ENCODE results near the gene OR2A25. TPM values are rescaled to one million over a fixed set of nuclear protein-coding genes. Genes with fewer than 3 reads are reported as not detected.

Gene OR2A25
- total and polyA plus RNA-seq, 10 donors: not detected

DNA sequence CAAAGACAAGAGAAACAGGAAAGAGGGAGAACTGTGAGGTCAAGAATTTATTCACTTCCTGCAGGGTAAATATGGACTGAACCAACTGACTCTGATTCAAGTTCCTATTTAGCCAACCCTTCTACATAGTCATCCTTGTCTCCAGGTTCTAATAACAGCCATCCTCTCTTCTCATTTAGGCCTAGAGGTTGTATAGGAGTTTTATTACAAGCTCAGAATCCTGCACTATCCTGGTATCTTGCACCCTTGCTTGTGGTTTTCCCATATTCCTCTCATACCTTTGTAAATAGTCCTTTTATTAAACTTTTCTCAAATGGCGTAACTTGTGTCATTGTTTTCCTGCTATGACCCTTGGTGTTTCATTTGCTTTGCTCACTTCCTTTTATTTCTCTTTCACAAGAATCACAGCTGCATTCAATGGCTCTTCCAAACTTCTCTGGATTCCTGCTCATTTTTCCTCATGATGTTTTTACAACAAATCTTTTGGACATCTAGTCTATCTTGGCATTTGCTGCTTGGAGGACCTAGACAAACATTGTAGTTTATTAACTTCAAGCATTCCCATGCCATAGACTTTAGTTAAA, 33.2 kb upstream of the OR2A25 start:
- no peak overlapping the region for H3K4me3 ChIP-seq
- TF ChIP-seq, protein P1, sequence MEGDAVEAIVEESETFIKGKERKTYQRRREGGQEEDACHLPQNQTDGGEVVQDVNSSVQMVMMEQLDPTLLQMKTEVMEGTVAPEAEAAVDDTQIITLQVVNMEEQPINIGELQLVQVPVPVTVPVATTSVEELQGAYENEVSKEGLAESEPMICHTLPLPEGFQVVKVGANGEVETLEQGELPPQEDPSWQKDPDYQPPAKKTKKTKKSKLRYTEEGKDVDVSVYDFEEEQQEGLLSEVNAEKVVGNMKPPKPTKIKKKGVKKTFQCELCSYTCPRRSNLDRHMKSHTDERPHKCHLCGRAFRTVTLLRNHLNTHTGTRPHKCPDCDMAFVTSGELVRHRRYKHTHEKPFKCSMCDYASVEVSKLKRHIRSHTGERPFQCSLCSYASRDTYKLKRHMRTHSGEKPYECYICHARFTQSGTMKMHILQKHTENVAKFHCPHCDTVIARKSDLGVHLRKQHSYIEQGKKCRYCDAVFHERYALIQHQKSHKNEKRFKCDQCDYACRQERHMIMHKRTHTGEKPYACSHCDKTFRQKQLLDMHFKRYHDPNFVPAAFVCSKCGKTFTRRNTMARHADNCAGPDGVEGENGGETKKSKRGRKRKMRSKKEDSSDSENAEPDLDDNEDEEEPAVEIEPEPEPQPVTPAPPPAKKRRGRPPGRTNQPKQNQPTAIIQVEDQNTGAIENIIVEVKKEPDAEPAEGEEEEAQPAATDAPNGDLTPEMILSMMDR (IDR thresholded peaks at IDR 0.05 in 8 of 11, conservative IDR thresholded peaks at IDR 0.05 in 3 of 11): no peak
- TF ChIP-seq POLR2A (IDR thresholded peaks at IDR 0.05) (no peak), POLR2AphosphoS5 (IDR thresholded peaks at IDR 0.05) (no peak)
- no peaks in the 10 kb centered on the region for H3K36me3 ChIP-seq
- H3K4me1 ChIP-seq: no peaks in the 10 kb centered on the region
- no peaks in the 10 kb centered on the region for H3K9me3 ChIP-seq
- WGBS, 5 donors: 0 to 85% (median 38%) methylated on average over 1 of the region's 1 CpG
- DNase-seq: no peak
- H3K27ac ChIP-seq: no peak overlapping the region
- intact Hi-C loops (cut with DNase I; ENCODE audit: low total_unique reads): no loop called here
- no peaks in the 10 kb centered on the region for H3K27me3 ChIP-seq (replicated peaks in 1 of 7)

DNA sequence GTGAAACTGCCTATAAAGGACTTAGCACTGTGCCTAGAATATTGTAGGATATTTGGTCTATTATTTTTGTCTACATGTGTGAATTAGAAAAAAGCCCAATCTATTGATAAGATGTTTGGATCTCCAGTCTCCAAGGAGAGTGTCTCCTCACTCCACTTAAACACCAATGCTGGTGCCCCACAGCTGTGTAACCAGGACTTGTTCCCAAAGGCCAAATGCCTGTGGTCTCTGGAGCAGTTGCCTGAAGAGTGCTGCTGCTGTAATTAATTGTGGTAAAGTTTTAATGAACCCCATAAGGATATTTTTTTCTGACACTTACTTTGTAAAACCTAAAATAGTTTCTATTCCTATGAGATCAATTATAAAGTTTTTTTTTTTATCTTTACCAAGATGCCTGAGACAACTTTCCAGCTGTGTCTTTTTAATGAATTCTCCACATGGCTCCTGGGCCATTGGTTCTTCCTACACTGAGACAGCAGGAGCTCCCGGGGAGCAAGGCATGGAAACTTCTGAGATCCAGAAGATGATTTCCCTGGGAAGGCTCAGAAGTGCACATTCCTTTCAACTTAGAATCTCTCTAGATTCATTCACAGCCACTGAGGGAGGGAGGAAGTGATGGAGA, 32.1 kb upstream of the OR2A25 start:
- Histone ChIP-seq H3K9me3 (no peaks in the 10 kb centered on the region), H3K27ac (no peak overlapping the region), H3K4me1 (no peaks in the 10 kb centered on the region), H3K27me3 (replicated peaks in 1 of 7) (no peaks in the 10 kb centered on the region), H3K4me3 (no peak overlapping the region), H3K36me3 (no peaks in the 10 kb centered on the region)
- intact Hi-C loops (cut with DNase I; ENCODE audit: low total_unique reads): no loop called here
- DNase-seq: no peak
- TF ChIP-seq POLR2AphosphoS5 (IDR thresholded peaks at IDR 0.05) (no peak), POLR2A (IDR thresholded peaks at IDR 0.05) (no peak)
- TF ChIP-seq, protein P1 (IDR thresholded peaks at IDR 0.05 in 8 of 11, conservative IDR thresholded peaks at IDR 0.05 in 3 of 11): no peak
- 80 to 92% (median 86%) methylated on average over 1 of the region's 1 CpG for WGBS, 5 donors

DNA sequence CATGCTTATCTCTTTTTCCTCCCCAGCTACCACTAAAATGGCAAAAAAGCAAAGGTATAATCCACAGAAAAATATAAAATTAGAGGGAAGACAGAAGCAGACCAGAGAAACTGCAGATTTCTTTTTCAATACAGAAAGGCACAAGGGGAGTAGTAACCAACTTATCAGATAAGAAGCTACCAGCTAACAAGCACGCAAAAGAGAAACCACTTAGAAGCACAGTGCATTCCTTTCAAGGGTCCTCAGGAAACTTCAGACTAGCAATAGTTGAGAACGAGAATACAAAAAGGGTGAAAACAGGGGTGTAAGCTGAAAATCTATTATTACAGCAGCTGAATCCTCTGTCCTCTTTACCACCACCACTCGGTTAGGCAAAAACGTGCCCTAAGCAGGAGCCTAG, 30.7 kb upstream of the OR2A25 start:
- no peaks in the 10 kb centered on the region for H3K36me3 ChIP-seq
- no peak overlapping the region for H3K27ac ChIP-seq
- no peaks in the 10 kb centered on the region for H3K4me1 ChIP-seq
- WGBS, 5 donors: 53 to 76% (median 66%) methylated on average over 4 of the region's 4 CpGs
- no peak for TF ChIP-seq POLR2AphosphoS5 (IDR thresholded peaks at IDR 0.05)
- H3K4me3 ChIP-seq: no peak overlapping the region
- intact Hi-C loops (cut with DNase I; ENCODE audit: low total_unique reads): no loop called here
- DNase-seq: no peak
- no peaks in the 10 kb centered on the region for H3K9me3 ChIP-seq
- no peaks in the 10 kb centered on the region for H3K27me3 ChIP-seq (replicated peaks in 1 of 7)

DNA sequence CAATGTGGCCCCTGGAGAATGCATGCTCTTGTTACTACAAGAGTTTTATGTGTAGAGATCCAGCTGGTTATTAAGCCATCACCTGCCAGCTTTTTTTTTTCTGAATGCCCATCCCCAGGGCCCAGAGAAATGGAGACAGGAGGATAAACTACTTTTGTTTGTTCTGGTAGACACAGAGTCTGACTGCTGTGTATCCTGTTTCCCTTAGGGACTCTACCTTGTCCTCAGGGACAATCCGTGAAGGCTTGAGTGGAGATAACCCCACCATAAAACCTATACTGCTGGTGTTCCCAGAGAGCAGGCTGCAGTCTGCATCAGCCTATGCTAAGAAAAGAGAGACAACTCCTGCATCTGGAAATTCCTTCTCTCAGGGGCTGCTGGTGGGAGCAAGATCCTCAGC, 21.0 kb upstream of the OR2A25 start, which contains the start of gene OR2A5:
TSS of gene OR2A5 (plus strand) at position 301 of the 400 bp plus-strand sequence. CDS start 1,454 bp downstream, outside the sequence.
- WGBS, 5 donors: 82 to 90% (median 84%) methylated on average over 1 of the region's 1 CpG
- Histone ChIP-seq H3K27me3 (replicated peaks in 1 of 7) (no peaks in the 10 kb centered on the region), H3K36me3 (no peaks in the 10 kb centered on the region), H3K4me1 (no peaks in the 10 kb centered on the region), H3K9me3 (no peaks in the 10 kb centered on the region), H3K27ac (no peak within 1 kb of the TSS), H3K4me3 (no peak within 1 kb of the TSS)
- no peak for DNase-seq
- TF ChIP-seq POLR2A (IDR thresholded peaks at IDR 0.05) (no peak), POLR2AphosphoS5 (IDR thresholded peaks at IDR 0.05) (no peak)
- TF ChIP-seq, protein P1 (IDR thresholded peaks at IDR 0.05 in 8 of 11, conservative IDR thresholded peaks at IDR 0.05 in 3 of 11): no peak
- intact Hi-C loops (cut with DNase I; ENCODE audit: low total_unique reads): no loop called here
